MM.1S (cell line): ENCODE results near the gene C11orf86.

Source experiments
- CTCF ChIP-seq: fragments of 300-600 bp; sonication (generic); IDR thresholded peaks from 2 replicates; pipeline ENCODE4 v1.5.1; 2016; ENCODE audit warnings: antibody characterized with exemption, low read length, mixed read lengths
- EZH2 ChIP-seq: fragments of 300-600 bp; sonication (generic); optimal IDR thresholded peaks from 2 replicates; pipeline ENCODE3; 2017; ENCODE audit warnings: low read depth, mild to moderate bottlenecking, antibody characterized with exemption, low read length, mixed read lengths
- EZH2phosphoT487 ChIP-seq: fragments of 300-600 bp; sonication (generic); IDR thresholded peaks from 2 replicates; pipeline ENCODE4 v1.6.1; 2018; ENCODE audit warnings: antibody characterized with exemption, low read length

- TF ChIP-seq EZH2 = no peak
- no peak for TF ChIP-seq CTCF
- no peak for TF ChIP-seq EZH2phosphoT487
Measured at GRCh38 chr11:66976925-66977324, 1.8 kb downstream of the C11orf86 start.
